HCT116 (cell line): Measurements from ENCODE around the gene FAM43B. TPM values are rescaled to one million over a fixed set of nuclear protein-coding genes. Genes with fewer than 3 reads are reported as not detected.

Source experiments
- ATAC-seq: fragments of 200-7000 bp; cut with Tn5 transposase; 2 replicates; pipeline ENCODE4 v1.9.1; 2020; ENCODE audit warnings: mild to moderate bottlenecking, moderate library complexity
- BruUV-seq: library from RNA; stranded (reverse); fragments of 400-500 nt; replicated peaks from 2 replicates; lab custom pipeline; 2021; lab: Mats Ljungman, UMichigan
- CTCF ChIA-PET: fragments of 300-600 bp; sonication (Branson Sonifier 250); formaldehyde crosslinking; loops from one replicate; lab custom pipeline; 2021; ENCODE audit warnings: antibody characterized with exemption; lab: Charles Lee
- POLR2A ChIA-PET: fragments of 300-600, 350-600 bp; sonication (Branson Sonifier 250); formaldehyde crosslinking; loops from one replicate; lab custom pipeline; 2021; ENCODE audit warnings: antibody characterized with exemption; lab: Charles Lee
- RAD21 ChIA-PET, 2 experiments: fragments of 300-600 bp; sonication (Branson Sonifier 250); formaldehyde crosslinking; loops; one replicate each; lab custom pipeline; 2023; ENCODE audit warnings: low total read pairs in 2 of 2; ENCODE audit not compliant: uncharacterized antibody in 2 of 2, unreplicated experiment in 2 of 2, low non-redundant PET in 1 of 2; lab: Charles Lee
- DNase-seq: peaks from one replicate; pipeline ENCODE4 v3.0.0-alpha.2; 2010; ENCODE audit warnings: low read depth, low spot score
- H2AFZ ChIP-seq: fragments of 200-600 bp; shearing (Covaris generic), sonication (generic); 2 replicates; pipeline ENCODE4 v1.6.1; 2017; ENCODE audit warnings: low read depth, mixed run types, mixed read lengths, antibody characterized with exemption, low read length; ENCODE audit not compliant: poor library complexity, severe bottlenecking
- H3K27ac ChIP-seq: 2 replicates; pipeline ENCODE4 v1.5.1; 2012; ENCODE audit warnings: low read depth, low read length
- H3K27me3 ChIP-seq: fragments of 200-600 bp; sonication (generic); 2 replicates; pipeline ENCODE4 v1.6.1; 2016; ENCODE audit warnings: mixed run types, low read length, mixed read lengths; ENCODE audit not compliant: insufficient read depth
- H3K36me3 ChIP-seq, 2 experiments: fragments of 200-500 bp in 1 of 2; fragments of 200-600 bp in 1 of 2; sonication (Bioruptor generic) in 1 of 2; sonication (generic) in 1 of 2; 2 replicates each; pipeline versions ENCODE4 v1.5.1 to v1.6.1; 2014 to 2016; ENCODE audit warnings: low read length in 2 of 2, inconsistent platforms in 1 of 2, mixed read lengths in 1 of 2, mixed run types in 1 of 2; ENCODE audit not compliant: insufficient read depth in 2 of 2, control insufficient read depth in 1 of 2
- H3K4me1 ChIP-seq, 2 experiments: fragments of 200-600 bp in 1 of 2; sonication (generic) in 1 of 2; 2 replicates each; pipeline versions ENCODE4 v1.5.1 to v1.6.1; 2012 to 2017; ENCODE audit warnings: low read length in 2 of 2, inconsistent platforms in 1 of 2, mild to moderate bottlenecking in 1 of 2, mixed read lengths in 1 of 2, mixed run types in 1 of 2, moderate library complexity in 1 of 2; ENCODE audit not compliant: insufficient read depth in 2 of 2, control insufficient read depth in 1 of 2
- H3K4me2 ChIP-seq: fragments of 200-600 bp; sonication (generic); 2 replicates; pipeline ENCODE4 v1.6.1; 2017; ENCODE audit warnings: mixed run types, low read length, mixed read lengths
- H3K4me3 ChIP-seq, 2 experiments: fragments of 200-600 bp in 1 of 2; sonication (generic) in 1 of 2; replicated peaks in 1 of 2; 2 replicates each; pipeline ENCODE4 v1.5.1; 2011 to 2016; ENCODE audit warnings: low read length in 2 of 2, control low read depth in 1 of 2, low read depth in 1 of 2, mild to moderate bottlenecking in 1 of 2, mixed read lengths in 1 of 2, mixed run types in 1 of 2
- H3K79me2 ChIP-seq: fragments of 200-600 bp; sonication (generic); 2 replicates; pipeline ENCODE4 v1.6.1; 2017; ENCODE audit warnings: mild to moderate bottlenecking, mixed run types, low read length, moderate library complexity, mixed read lengths; ENCODE audit not compliant: insufficient read depth
- H3K9ac ChIP-seq: fragments of 200-600 bp; sonication (generic); 2 replicates; pipeline ENCODE4 v1.6.1; 2016; ENCODE audit warnings: low read length, mixed read lengths
- H3K9me2 ChIP-seq: fragments of 200-600 bp; sonication (generic), shearing (Covaris generic); 2 replicates; pipeline ENCODE4 v1.6.1; 2017; ENCODE audit warnings: mixed run types, mild to moderate bottlenecking, moderate library complexity; ENCODE audit not compliant: insufficient read depth
- H3K9me3 ChIP-seq, 2 experiments: fragments of 200-500 bp in 1 of 2; fragments of 200-600 bp in 1 of 2; sonication (Bioruptor generic) in 1 of 2; sonication (generic) in 1 of 2; 2 replicates each; pipeline ENCODE4 v1.6.1; 2014 to 2017; ENCODE audit warnings: low read length in 2 of 2, mixed read lengths in 2 of 2, inconsistent platforms in 1 of 2, low read depth in 1 of 2, mild to moderate bottlenecking in 1 of 2, mixed run types in 1 of 2, moderate library complexity in 1 of 2; ENCODE audit not compliant: control insufficient read depth in 1 of 2, insufficient read depth in 1 of 2
- H4K20me1 ChIP-seq: fragments of 200-600 bp; sonication (generic), shearing (Covaris generic); 2 replicates; pipeline ENCODE4 v1.6.1; 2017; ENCODE audit warnings: mixed run types, mild to moderate bottlenecking, moderate library complexity; ENCODE audit not compliant: insufficient read depth
- CEBPB ChIP-seq: IDR thresholded peaks from 2 replicates; pipeline ENCODE4 v1.6.1; 2012; ENCODE audit warnings: low read depth
- EGR1 ChIP-seq: IDR thresholded peaks from 2 replicates; pipeline ENCODE4 v1.6.1; 2012; ENCODE audit warnings: low read depth
- ELF1 ChIP-seq: IDR thresholded peaks from 2 replicates; pipeline ENCODE4 v1.6.1; 2012; ENCODE audit warnings: low read depth, borderline replicate concordance
- EZH2 ChIP-seq: fragments of 200-600 bp; sonication (generic); IDR thresholded peaks from 2 replicates; pipeline ENCODE4 v1.6.1; 2017; ENCODE audit warnings: antibody characterized with exemption, mixed run types
- EZH2phosphoT487 ChIP-seq: fragments of 200-600 bp; IDR thresholded peaks from 2 replicates; pipeline ENCODE4 v1.6.1; 2018; ENCODE audit warnings: antibody characterized with exemption, borderline replicate concordance
- JUND ChIP-seq: IDR thresholded peaks from 2 replicates; pipeline ENCODE4 v1.6.1; 2012
- POLR2A ChIP-seq: IDR thresholded peaks from 2 replicates; pipeline ENCODE4 v1.7.0; 2011; ENCODE audit warnings: borderline replicate concordance; ENCODE audit not compliant: insufficient read depth, insufficient read length; ENCODE audit errors: extremely low read depth
- POLR2AphosphoS5 ChIP-seq: IDR thresholded peaks from 2 replicates; pipeline ENCODE4 v1.6.1; 2011; ENCODE audit warnings: mild to moderate bottlenecking, low read depth, low read length, moderate library complexity
- SIN3A ChIP-seq: IDR thresholded peaks from 2 replicates; pipeline ENCODE4 v1.6.1; 2012; ENCODE audit warnings: low read depth
- SP1 ChIP-seq: IDR thresholded peaks from 2 replicates; pipeline ENCODE4 v1.6.1; 2012; ENCODE audit warnings: low read depth
- SRF ChIP-seq: IDR thresholded peaks from 2 replicates; pipeline ENCODE4 v1.6.1; 2012; ENCODE audit warnings: low read depth
- YY1 ChIP-seq: IDR thresholded peaks from 2 replicates; pipeline ENCODE4 v1.6.1; 2011; ENCODE audit warnings: low read length, low read depth, moderate library complexity, mild to moderate bottlenecking; ENCODE audit not compliant: insufficient replicate concordance; ENCODE audit errors: extremely low read depth
- ZFX ChIP-seq: fragments of 450-650 bp; IDR thresholded peaks from 2 replicates; pipeline ENCODE4 v1.6.1; 2017
- intact Hi-C: fragments of 100-400 bp; cut with micrococcal nuclease; formaldehyde crosslinking; loops from 2 replicates; pipeline ENCODE4 v1.10.0; 2022
- total RNA-seq: library from RNA; stranded (reverse); gene quantifications from one replicate; pipeline ENCODE4 v1.2.1, GENCODE V29; 2021; ENCODE audit not compliant: unreplicated experiment
- TF ChIP-seq, protein P1 (sequence below): IDR thresholded peaks from 2 replicates; pipeline ENCODE4 v1.6.1; 2012
- TF ChIP-seq, protein P2 (sequence below): IDR thresholded peaks from 2 replicates; pipeline ENCODE4 v1.6.1; 2012

FAM43B gene
- total RNA-seq, 1 experiment from 2014 or later, result not detected

DNA sequence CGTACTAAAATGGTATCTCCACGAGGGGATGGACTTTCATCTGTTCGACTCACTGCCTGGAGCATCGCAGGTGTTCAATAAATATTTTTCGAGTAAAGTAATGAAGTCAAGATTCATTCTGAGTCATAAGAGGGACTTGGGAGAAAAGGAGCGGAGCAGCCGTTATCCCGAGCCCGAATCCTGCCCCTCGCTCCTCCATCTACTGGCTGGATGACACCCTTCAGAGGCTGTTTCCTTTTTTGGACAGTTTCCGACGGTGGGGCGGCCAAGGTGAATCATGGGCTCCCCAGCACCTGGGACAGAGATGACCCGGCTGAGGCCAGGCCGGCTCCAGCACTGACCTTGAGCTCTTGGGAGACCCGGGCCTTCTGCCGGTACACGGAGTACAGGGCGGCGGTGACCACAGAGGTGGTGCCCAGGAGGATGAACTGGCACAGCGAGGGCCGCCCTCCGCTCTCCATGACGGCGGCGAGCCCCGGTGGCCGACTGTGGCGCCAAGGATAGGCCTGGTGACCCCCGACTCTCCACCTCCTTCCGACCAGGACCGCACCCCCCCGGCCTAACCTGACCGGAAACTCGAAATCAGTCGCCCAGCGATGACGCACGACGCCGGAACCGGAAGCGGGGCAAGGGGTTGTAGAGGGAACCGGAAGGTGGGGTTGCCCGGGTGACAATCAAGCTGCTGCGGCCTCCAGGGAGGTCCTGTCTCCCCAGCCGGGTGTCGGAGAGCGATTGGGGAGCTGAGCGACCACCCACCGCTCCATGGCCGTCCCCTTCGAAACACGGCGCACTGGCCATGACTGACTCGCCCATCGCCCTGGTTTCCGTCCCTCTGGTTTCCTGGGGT, 44.6 kb upstream of the FAM43B start, which contains the start of gene MUL1:
TSS of gene MUL1 (minus strand) at position 588 of the 847 bp plus-strand sequence. CDS start at position 461, 127 bp downstream.
- Histone ChIP-seq H2AFZ (no peak within 1 kb of the TSS), H3K9me2 (no peaks in the 10 kb centered on the region), H3K9ac (peak within 1 kb of the TSS; percentile 92), H3K27ac (peak within 1 kb of the TSS; percentile 76), H3K4me3 (peak within 1 kb of the TSS; percentile 97 to 100), H3K4me1 (peaks cover 13 to 20% of the 10 kb centered on the region in 2 experiments), H3K4me2 (peak within 1 kb of the TSS; percentile 96)
- ATAC-seq (peak; percentile 94), DNase-seq (peak; percentile 88)
- CTCF ChIA-PET, result interaction anchor here (1.1 to 1.7 kb wide), 2 partner anchors 12 to 126 kb away, joined by 3 to 4 read pairs; no protein-coding TSS in a partner anchor
- RAD21 ChIA-PET, result no interaction called here
- TF ChIP-seq CEBPB (no peak), ZFX (peak; percentile 95), POLR2A (no peak), ELF1 (peak; percentile 78), POLR2AphosphoS5 (peak; percentile 82), JUND (no peak), SP1 (peak; percentile 56), EZH2 (no peak), EGR1 (no peak), SRF (peak; percentile 96), SIN3A (peak; percentile 74), EZH2phosphoT487 (no peak), YY1 (no peak)
- TF ChIP-seq, protein P1, sequence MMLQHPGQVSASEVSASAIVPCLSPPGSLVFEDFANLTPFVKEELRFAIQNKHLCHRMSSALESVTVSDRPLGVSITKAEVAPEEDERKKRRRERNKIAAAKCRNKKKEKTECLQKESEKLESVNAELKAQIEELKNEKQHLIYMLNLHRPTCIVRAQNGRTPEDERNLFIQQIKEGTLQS, result no peak
- TF ChIP-seq, protein P2, sequence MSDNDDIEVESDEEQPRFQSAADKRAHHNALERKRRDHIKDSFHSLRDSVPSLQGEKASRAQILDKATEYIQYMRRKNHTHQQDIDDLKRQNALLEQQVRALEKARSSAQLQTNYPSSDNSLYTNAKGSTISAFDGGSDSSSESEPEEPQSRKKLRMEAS, result peak; percentile 80
- TF ChIP-seq, all 23 proteins: peak for 7
- no peaks in the 10 kb centered on the region for H4K20me1 ChIP-seq
- POLR2A ChIA-PET, result no interaction called here
- H3K27me3 ChIP-seq, result no peaks in the 10 kb centered on the region
- H3K79me2 ChIP-seq, result peaks cover 51% of the 10 kb centered on the region
- intact Hi-C loops, result no loop called here
- H3K9me3 ChIP-seq, result no peaks in the 10 kb centered on the region
- BruUV-seq, result TSS peak; percentile 75
- H3K36me3 ChIP-seq, result peaks cover 5 to 22% of the 10 kb centered on the region in 2 experiments; a peak in 3 of 4 replicates
